Body of pancreas (tissue), 4 donors: ENCODE measurements around the gene C8G. TPM values are rescaled to one million over a fixed set of nuclear protein-coding genes. Genes with fewer than 3 reads are reported as not detected.

ENCODE experiments used
- ATAC-seq: fragments of 150-250 bp; one replicate; pipeline ENCODE4 v1.9.1; 2016
- DNase-seq, 4 donors: peaks; one replicate each; pipeline ENCODE4 v3.0.0-alpha.2; 2019
- H3K27ac ChIP-seq, 4 donors: fragments of 200-600 bp; sonication (generic); 1 replicate in 3 of 4; 2 replicates in 1 of 4; pipeline versions ENCODE4 v1.5.1 to v1.6.1; 2016 to 2019; ENCODE audit warnings: mild to moderate bottlenecking in 1 of 4, mixed read lengths in 1 of 4, moderate library complexity in 1 of 4
- H3K27me3 ChIP-seq, 2 donors: fragments of 200-600 bp; sonication (generic); one replicate each; pipeline ENCODE4 v1.6.0; 2016; ENCODE audit warnings: mild to moderate bottlenecking in 1 of 2
- H3K36me3 ChIP-seq, 2 donors: fragments of 200-600 bp; sonication (generic); replicated peaks in 1 of 2; 2 replicates each; pipeline ENCODE4 v1.5.1; 2016; ENCODE audit warnings: low read depth in 2 of 2; ENCODE audit not compliant: insufficient read depth in 1 of 2
- H3K4me1 ChIP-seq: fragments of 200-600 bp; sonication (generic); one replicate; pipeline ENCODE4 v1.6.0; 2016
- H3K4me3 ChIP-seq, 2 donors: fragments of 200-600 bp; sonication (generic); 1 replicate in 1 of 2; 2 replicates in 1 of 2; pipeline ENCODE4 v1.5.1; 2016 to 2019
- H3K9me3 ChIP-seq, 3 donors: fragments of 200-600 bp; sonication (generic); 1 replicate in 2 of 3; 2 replicates in 1 of 3; pipeline ENCODE4 v1.5.1; 2016
- POLR2A ChIP-seq, 3 donors: fragments of 450-650 bp; IDR thresholded peaks; one replicate each; pipeline ENCODE4 v1.6.1; 2016; ENCODE audit warnings: antibody characterized with exemption in 3 of 3, mild to moderate bottlenecking in 2 of 3
- WGBS, 2 donors: methylation state at CpG; one replicate each; pipeline ENCODE4 v1.1.5; 2017; 5-methylcytosine and 5-hydroxymethylcytosine counted together
- intact Hi-C: fragments of 100-400 bp; cut with DNase I; formaldehyde crosslinking; loops from one replicate; pipeline ENCODE4 v1.15.1; 2023
- total RNA-seq, 2 donors: library from RNA; depleted of rRNA; stranded (reverse); fragments of >200 nt; gene quantifications; one replicate each; pipeline ENCODE4 v1.1.0, GENCODE V29; 2016
- TF ChIP-seq, protein P1 (sequence below), 7 experiments: fragments of 450-650 bp in 4 of 7; fragments of 200-600 bp in 3 of 7; sonication (generic) in 3 of 7; IDR thresholded peaks; one replicate each; pipeline ENCODE4 v1.5.1; 2016 to 2019; ENCODE audit warnings: antibody characterized with exemption in 7 of 7

The C8G gene
- total RNA-seq, 2 donors from 2014 or later, result not detected

DNA sequence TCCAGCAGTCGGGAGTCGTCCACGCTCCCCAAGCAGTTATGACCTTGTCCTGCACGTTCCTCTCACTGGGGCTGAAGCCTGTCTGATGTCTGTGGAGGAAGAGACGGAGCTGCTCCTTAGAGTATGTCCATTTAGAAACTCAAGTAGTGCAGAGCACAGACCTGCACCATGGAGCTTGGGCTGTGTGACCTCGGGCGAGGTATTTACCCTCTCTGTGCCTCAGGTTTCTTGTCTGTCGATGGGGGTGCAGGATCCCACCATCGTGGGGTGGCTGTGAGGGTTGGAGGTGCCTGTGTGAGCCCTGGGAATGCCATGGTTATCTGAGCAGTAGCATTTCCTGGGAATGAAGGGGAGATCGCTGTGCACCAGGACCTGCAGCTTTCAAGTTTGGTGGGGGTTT is 44.5 kb upstream of the C8G start:
- DNase-seq (no peak), ATAC-seq (no peak)
- intact Hi-C loops, result no loop called here
- no peaks in the 10 kb centered on the region for H3K9me3 ChIP-seq
- no peaks in the 10 kb centered on the region for H3K27me3 ChIP-seq
- no peaks in the 10 kb centered on the region for H3K36me3 ChIP-seq
- 85 to 87% methylated on average over 10 of the region's 10 CpGs for WGBS, 2 donors
- peak overlapping the region in 3 of 4 donors; percentile 84 to 93 (median 90) for H3K27ac ChIP-seq
- H3K4me1 ChIP-seq, result peaks cover 54% of the 10 kb centered on the region
- TF ChIP-seq POLR2A (IDR thresholded peaks at IDR 0.05), result no peak
- TF ChIP-seq, protein P1, sequence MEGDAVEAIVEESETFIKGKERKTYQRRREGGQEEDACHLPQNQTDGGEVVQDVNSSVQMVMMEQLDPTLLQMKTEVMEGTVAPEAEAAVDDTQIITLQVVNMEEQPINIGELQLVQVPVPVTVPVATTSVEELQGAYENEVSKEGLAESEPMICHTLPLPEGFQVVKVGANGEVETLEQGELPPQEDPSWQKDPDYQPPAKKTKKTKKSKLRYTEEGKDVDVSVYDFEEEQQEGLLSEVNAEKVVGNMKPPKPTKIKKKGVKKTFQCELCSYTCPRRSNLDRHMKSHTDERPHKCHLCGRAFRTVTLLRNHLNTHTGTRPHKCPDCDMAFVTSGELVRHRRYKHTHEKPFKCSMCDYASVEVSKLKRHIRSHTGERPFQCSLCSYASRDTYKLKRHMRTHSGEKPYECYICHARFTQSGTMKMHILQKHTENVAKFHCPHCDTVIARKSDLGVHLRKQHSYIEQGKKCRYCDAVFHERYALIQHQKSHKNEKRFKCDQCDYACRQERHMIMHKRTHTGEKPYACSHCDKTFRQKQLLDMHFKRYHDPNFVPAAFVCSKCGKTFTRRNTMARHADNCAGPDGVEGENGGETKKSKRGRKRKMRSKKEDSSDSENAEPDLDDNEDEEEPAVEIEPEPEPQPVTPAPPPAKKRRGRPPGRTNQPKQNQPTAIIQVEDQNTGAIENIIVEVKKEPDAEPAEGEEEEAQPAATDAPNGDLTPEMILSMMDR (IDR thresholded peaks at IDR 0.05), result no peak
- no peak overlapping the region for H3K4me3 ChIP-seq

DNA sequence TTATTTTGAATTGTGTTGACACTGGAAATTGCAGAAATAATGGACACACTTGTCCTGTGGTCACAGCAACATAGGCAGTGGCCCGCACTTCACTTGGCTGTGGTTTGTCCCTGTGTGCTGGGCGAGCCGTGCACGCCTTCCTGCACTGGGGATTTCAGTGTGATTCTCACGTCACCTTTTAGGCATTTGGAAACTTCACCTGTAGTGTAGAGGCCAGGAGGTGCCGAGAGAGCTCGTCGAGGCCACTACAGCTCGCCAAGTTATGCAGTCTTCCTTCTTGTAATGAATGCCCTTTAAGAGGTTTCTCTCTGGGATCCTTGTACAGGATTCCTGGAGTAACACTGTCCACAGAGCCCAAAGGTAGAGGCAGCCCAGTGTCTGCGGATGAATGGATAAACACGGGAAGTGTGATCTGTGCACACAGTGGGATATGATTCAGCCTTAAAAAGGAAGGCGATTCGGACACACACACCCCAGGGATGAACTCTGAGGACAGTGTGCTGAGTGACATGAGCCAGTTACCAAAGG is 44.0 kb upstream of the C8G start:
- ATAC-seq, result peak; percentile 49
- H3K9me3 ChIP-seq, result no peaks in the 10 kb centered on the region
- peak overlapping the region; percentile 79 to 93 (median 87) for H3K27ac ChIP-seq

DNA sequence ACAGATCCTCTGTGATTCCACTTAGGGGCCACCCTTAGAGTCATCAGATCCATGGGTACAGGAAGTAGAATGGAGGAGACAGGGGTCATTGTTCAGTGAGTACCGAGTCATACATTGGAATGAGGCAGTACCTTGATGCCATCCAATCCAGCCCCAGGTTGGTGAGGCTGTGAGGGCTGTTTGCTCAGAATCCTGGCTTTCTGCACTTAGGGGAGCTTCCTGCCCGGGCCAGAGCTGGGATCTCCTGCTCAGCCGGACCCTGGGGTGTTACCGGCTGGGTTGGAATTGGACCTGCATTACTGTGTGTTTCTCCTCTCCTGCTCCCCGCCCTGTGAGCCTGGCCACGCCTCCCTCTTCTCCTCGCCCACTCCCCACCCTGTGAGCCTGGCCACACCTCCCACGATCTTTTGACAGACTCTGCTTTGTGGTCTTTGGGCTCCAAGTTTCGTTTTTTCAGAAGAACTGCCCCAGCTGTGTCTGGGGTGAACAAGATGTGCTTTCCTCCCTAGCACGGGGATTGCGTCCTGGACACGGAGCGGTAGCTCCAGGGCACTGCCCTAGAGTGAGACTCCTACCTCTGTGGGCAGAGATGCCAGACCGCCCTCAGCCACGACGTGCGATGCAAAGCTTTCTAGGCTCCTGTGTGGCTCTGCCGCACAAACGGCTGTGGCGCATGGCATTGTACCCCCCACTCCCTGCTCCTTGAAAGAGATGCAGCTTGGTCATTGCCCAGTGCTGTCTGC is 43.4 kb upstream of the C8G start:
- DNase-seq (peak; percentile 28 to 65 (median 42)), ATAC-seq (peak; percentile 62)
- TF ChIP-seq POLR2A (IDR thresholded peaks at IDR 0.05), result peak in 2 of 3 donors; percentile 71
- TF ChIP-seq, protein P1 (IDR thresholded peaks at IDR 0.05), result no peak
- Histone ChIP-seq H3K27ac (peak overlapping the region; percentile 79 to 93 (median 87)), H3K4me3 (no peak overlapping the region), H3K36me3 (no peaks in the 10 kb centered on the region), H3K4me1 (peaks cover 54% of the 10 kb centered on the region), H3K27me3 (no peaks in the 10 kb centered on the region), H3K9me3 (no peaks in the 10 kb centered on the region)
- intact Hi-C loops, result no loop called here
- WGBS, 2 donors, result 45 to 51% methylated on average over 9 to 20 of the region's 20 CpGs

More for the DNA sequence above, 44.0 kb upstream of the C8G start:
- WGBS, 2 donors, result 63 to 67% methylated on average over 12 to 13 of the region's 13 CpGs
- peaks cover 54% of the 10 kb centered on the region for H3K4me1 ChIP-seq
- no peaks in the 10 kb centered on the region for H3K27me3 ChIP-seq
- intact Hi-C loops, result no loop called here
- H3K36me3 ChIP-seq, result no peaks in the 10 kb centered on the region
- no peak for TF ChIP-seq POLR2A (IDR thresholded peaks at IDR 0.05)
- TF ChIP-seq, protein P1 (IDR thresholded peaks at IDR 0.05), result no peak
- peak; percentile 44 to 56 (median 52) for DNase-seq
- no peak overlapping the region for H3K4me3 ChIP-seq

DNA sequence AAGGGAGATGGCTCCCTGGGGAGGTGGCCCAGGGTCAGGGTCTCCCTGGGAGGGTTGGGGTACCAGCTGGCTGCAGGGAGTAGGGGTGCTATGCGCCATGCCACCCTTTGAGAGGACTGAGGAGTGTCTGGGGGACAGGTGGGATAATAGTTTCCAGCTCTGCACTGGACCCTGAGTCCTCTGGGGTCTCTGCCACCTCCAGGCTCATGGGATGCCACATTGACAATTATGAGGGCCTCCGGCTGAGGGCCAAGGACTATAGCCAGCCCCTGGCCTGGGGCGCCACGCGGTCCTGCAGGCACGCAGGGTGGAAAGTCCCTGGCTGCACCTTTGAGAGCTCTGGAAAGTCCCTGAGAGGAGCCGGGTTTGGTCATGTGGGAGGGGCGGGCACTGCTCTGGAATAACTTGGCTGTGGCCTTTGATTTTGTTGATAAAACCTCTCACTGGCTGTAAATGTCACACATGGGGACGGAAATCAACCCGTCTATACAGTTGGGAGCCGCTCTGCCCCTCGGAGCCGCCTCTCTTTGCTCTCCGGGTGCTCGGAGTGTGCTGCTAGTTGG is 42.7 kb upstream of the C8G start:
- DNase-seq (peak; percentile 82 to 93 (median 88)), ATAC-seq (peak; percentile 86)
- Histone ChIP-seq H3K4me1 (peaks cover 52% of the 10 kb centered on the region), H3K4me3 (no peak overlapping the region), H3K27me3 (no peaks in the 10 kb centered on the region), H3K9me3 (no peaks in the 10 kb centered on the region), H3K36me3 (no peaks in the 10 kb centered on the region), H3K27ac (peak overlapping the region; percentile 79 to 93 (median 87))
- 14 to 18% methylated on average over 8 to 15 of the region's 15 CpGs for WGBS, 2 donors
- intact Hi-C loops, result no loop called here
- TF ChIP-seq, protein P1 (IDR thresholded peaks at IDR 0.05), result no peak
- TF ChIP-seq POLR2A (IDR thresholded peaks at IDR 0.05), result peak; percentile 22 to 74 (median 71)
